Fibroblast of skin of abdomen (primary cell): Measurements from ENCODE around the gene TMEM150B.

Source experiments
- DNase-seq: peaks from one replicate; pipeline ENCODE4 v3.0.0-alpha.2; 2013

The TMEM150B gene

GRCh38 chr19:55276720-55277430 is 48.3 kb downstream of the TMEM150B start:
- DNase-seq, result no peak

GRCh38 chr19:55275851-55276719 is 49.1 kb downstream of the TMEM150B start:
- no peak for DNase-seq

- DNase-seq, result no peak
These were observed 51.0 kb downstream of the TMEM150B start for GRCh38 chr19:55273978-55274707.

DNA sequence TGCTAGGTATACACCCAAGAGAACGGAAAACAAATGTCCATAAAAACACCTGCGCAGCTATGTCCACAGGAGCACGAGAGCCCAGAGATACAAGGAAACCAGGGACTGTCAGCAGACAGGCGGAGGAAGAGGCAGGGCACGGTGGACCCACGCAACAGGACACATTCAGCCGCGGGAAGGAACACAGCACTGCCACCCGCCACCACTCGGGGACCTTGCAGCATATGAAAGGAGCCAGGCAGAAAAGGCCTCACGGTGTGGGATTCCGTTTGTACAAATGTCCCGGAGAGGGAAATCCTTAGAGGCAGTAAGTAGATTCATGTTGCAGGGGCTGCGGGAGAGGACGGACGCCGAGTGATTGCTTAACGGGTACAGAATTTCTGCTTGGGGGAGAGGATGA is 53.0 kb downstream of the TMEM150B start:
- DNase-seq, result no peak

GRCh38 chr19:55270172-55270942 is 54.8 kb downstream of the TMEM150B start:
- no peak for DNase-seq

DNA sequence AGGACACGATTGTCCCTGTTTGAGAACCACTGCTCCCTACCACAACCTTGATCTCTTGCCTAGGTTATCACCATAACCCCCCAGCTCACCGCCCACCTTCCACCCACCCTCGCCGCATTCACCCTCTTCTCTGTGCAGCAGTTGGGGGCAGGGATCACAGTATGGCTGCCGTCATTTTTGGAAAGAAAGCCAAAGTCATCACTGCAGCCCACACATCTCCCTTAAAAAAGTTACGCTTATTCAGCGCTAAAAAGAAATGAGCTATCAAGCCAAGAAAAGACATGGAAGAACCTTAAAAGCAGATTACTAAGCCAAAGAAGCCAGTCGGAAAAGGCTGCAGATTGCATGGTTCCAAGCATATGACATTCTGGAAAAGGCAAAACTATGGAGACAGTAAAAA is 55.8 kb downstream of the TMEM150B start:
- DNase-seq, result no peak

GRCh38 chr19:55266840-55267239 is 58.3 kb downstream of the TMEM150B start:
- no peak for DNase-seq

GRCh38 chr19:55266404-55266803 is 58.7 kb downstream of the TMEM150B start:
- DNase-seq, result no peak

GRCh38 chr19:55265723-55266386 is 59.3 kb downstream of the TMEM150B start:
- DNase-seq, result no peak

GRCh38 chr19:55265173-55265572 is 60.0 kb downstream of the TMEM150B start:
- DNase-seq, result no peak

DNA sequence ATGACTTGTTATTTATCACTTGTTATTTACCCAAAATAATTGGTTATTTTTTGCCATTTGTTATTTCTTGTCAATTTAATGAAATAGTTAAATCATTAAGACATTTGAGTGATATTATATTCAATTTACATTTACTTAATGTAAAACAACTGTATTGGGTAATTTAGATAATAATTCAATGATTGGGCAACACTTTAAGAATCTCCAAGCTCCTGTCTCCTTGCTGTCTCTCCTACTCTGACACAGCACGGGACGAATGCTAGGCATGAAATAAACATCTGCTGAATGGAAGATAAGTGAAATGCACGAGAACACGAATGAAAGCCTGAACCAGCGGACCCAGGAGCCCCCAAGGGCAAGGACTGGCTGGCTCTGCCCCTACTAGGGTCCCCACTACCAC is 60.6 kb downstream of the TMEM150B start:
- no peak for DNase-seq
